Muscle of arm (tissue), 12 donors: ENCODE data around the gene TTL. TPM values are rescaled to one million over a fixed set of nuclear protein-coding genes. Genes with fewer than 3 reads are reported as not detected.
"Not testable (repeated sequence)": the region's sequence is repeated elsewhere in the genome, so short reads cannot be mapped to it uniquely, and the experiment has no call there.

ENCODE experiments used
- DNase-seq: peaks from one replicate; pipeline ENCODE4 v3.0.0-alpha.2; 2013
- polyA plus RNA-seq, 12 donors: library from polyadenylated mRNA; unstranded; fragments of 120-200 nt; gene quantifications; one replicate each; pipeline ENCODE4 v1.2.1, GENCODE V29; 2013; ENCODE audit not compliant: insufficient read length in 12 of 12

TTL gene
- polyA plus RNA-seq, 12 donors, result 26.2 to 46.7 (median 42.0) TPM; not detected in 1

DNA sequence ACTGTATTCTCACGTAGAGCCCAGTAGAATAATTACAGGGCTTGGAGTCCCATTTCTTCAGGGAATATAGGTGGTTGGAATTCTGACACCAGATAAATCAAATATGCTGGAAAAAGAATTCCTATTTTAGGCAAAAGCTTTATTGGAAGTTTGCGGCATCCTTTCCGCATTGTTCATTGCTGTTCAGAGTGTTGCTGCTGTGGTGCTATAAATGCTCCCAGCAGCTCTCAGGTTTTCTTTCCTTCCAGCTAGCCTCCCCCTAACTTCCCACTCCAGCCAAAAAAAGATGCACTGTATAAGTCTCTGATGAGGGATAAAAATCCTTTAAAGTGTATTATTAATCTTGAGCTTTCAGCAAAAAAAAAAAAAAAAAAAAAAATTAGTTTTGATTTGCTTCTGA, 34.8 kb downstream of the TTL start:
- DNase-seq, result no peak

DNA sequence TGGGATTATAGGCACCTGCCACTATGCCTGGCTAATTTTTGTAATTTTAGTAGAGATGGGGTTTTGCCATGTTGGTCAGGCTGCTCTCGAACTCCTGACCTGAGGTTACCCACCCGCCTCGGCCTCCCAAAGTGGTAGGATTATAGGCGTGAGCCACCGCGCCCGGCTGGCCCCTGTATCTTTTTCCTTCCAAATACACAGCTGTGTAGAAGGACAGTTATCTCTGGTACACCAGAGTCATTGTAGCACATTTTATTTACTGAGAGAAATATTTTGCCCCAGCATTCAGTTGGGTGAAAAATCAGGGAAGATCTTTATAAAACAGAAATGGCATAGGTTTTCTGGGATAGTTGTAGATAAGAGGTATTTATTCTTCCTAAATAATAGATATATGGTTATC, 36.9 kb downstream of the TTL start:
- no peak for DNase-seq

- no peak for DNase-seq
Measured at GRCh38 chr2:112519506-112519905, 37.5 kb downstream of the TTL start.

- DNase-seq, result no peak
Measured at GRCh38 chr2:112520234-112520783, 38.4 kb downstream of the TTL start.

DNA sequence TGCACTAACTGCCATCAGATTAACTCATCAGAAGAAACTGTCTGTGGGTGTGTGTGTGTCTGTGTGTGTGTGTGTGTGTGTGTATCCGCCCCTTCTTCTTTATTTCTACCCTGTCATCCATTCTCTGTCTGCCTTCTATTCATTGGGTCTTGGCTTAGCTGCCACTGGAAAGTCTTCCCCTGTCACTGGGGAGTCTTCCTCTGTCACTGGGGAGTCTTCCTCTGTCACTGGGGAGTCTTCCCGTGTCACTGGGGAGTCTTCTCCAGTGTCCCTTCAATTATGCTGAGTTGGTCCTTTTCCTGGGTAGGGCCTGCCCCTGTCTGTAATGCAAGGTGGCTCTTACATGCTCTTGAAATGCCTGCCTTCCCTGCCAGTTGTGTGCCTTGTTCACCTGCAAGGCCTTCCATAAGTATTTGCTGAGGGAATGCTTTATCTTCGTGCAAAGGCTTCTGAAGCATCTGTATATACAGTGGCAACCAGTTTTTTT, 41.4 kb downstream of the TTL start:
- DNase-seq, result no peak

DNA sequence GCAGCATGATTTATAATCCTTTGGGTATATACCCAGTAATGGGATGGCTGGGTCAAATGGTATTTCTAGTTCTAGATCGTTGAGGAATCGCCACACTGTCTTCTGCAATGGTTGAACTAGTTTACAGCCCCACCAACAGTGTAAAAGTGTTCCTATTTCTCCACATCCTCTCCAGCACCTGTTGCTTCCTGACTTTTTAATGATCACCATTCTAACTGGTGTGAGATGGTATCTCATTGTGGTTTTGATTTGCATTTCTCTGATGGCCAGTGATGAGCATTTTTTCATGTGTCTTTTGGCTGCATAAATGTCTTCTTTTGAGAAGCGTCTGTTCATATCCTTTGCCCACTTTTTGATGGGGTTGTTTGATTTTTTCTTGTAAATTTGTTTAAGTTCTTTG, 42.3 kb downstream of the TTL start:
- DNase-seq, result not testable (repeated sequence)

DNA sequence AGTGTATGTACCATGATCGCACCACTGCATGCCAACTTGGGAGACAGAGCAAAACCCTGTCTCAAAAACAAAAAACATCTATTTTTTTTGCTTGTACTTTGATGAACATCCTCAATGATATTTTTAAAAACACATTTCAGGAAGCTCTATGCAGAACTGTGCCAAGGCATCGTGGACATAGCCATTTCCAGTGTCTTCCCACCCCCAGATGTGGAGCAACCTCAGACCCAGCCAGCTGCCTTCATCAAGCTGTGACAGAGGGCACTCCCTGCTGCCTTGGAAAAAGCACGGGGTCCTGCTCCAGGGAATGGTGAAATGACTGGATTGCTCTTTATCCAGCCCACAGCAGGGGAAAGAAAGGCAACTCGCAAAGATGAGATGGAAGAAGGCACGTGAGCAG, 46.6 kb downstream of the TTL start:
- no peak for DNase-seq

DNA sequence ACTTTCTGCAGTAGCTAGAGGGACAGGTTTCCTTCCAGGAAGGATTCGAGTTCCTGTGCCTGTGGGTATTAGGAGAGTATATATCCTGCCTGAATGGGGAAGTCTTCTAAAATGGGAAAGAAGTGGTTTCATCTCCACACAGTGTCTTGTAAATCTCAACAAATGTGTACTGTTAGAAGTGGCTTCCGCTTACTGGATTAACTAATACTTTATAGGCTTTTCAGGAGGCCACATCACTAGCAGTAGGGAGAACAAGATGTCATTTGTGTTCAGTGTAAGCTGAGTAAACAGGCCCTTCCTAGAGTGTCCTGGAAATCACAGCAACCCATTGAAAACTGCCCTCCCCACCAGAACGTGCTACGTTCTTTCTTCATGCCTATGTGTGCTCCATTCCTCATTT, 47.8 kb downstream of the TTL start:
- DNase-seq, result no peak

GRCh38 chr2:112530728-112531127, 48.8 kb downstream of the TTL start:
- DNase-seq, result no peak

DNA sequence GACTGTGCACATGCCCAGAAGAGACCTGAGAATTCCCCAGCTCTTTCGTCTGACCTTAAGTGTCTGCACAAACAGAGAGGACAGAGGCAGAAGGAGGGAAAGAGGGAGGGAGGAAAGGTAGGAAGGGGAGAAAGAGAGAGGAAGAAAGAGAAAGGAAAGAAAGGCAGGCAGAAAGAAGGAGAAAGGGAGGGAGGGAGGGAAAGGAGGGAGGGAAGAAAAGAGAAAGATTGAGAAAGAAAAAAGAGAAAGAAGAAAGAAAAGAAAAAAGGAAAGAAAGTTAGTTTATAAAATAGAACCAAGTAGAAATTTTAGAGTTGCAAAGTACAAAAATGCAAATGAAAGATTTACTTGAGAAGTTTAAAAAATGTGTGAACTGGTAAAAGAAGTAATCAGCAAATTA, 52.9 kb downstream of the TTL start:
- no peak for DNase-seq

DNA sequence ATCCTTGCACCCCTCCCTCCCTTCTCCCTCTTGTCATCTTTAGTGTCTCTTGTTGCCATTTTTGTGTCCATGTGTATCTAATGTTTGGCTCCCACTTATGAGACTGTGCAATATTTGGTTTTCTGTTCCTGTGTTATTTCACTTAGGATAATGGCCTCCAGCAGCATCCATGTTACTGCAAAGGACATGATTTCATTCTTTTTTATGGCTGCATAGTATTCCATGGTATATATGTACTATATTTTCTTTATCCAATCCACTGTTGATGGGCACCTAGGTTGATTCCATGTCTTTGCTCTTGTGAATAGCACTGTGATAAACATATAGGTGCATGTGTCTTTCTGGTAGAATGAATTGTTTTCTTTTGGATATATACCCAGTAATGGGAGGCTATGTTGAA, 54.7 kb downstream of the TTL start:
- DNase-seq, result not testable (repeated sequence)

GRCh38 chr2:112539306-112539705, 57.4 kb downstream of the TTL start:
- DNase-seq, result no peak

- no peak for DNase-seq
Measured at GRCh38 chr2:112540906-112541305, 59.0 kb downstream of the TTL start.

- DNase-seq, result peak; percentile 88
Measured at GRCh38 chr2:112541315-112542122, 59.6 kb downstream of the TTL start.

- peak; percentile 91 for DNase-seq
Measured at GRCh38 chr2:112542123-112542983, 60.4 kb downstream of the TTL start, which contains the start of gene POLR1B. Gene POLR1B (plus strand): TSS chr2:112542465. CDS start chr2:112542495, 30 bp downstream.

GRCh38 chr2:112542984-112543661, 61.2 kb downstream of the TTL start:
- DNase-seq, result peak; percentile 0

- DNase-seq, result no peak
Measured at GRCh38 chr2:112547333-112547732, 65.4 kb downstream of the TTL start.

DNA sequence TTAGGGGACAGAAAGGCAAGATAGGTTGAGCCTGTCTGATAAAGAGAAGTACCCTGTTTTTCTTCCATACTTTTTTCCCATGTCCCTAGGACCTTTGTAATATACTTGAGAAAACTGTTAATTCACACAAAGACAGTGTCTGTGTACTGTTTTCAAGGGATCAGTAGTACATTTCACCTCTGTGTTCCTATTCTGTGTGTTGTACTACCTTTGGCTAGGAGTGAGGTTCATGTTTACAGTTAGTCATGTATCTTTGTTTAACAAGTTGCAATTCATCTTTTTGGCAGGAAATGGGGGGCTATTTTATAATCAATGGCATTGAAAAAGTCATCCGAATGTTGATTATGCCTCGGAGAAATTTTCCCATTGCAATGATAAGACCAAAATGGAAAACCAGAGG, 67.0 kb downstream of the TTL start:
- DNase-seq, result no peak

DNA sequence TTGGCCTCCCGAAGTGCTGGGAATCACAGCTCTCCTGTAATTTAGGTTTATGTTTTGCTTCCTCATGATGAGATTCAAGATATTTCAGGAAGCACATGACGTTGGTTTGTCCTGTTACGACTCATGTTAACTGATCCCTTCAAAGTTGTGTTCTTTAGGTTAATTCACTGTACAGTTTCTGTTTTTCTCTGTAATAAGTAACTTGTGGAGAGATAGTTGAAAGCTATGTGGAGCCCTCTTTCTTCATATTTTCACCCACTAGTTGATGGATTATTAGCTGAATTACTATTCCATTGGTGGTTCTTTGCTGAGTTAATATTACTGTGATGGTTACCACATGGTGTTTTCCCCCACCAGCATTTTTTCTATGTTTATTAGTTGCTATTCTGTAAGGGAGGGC, 84.1 kb downstream of the TTL start:
- DNase-seq, result no peak

GRCh38 chr2:112566508-112566907, 84.6 kb downstream of the TTL start:
- not testable (repeated sequence) for DNase-seq

DNA sequence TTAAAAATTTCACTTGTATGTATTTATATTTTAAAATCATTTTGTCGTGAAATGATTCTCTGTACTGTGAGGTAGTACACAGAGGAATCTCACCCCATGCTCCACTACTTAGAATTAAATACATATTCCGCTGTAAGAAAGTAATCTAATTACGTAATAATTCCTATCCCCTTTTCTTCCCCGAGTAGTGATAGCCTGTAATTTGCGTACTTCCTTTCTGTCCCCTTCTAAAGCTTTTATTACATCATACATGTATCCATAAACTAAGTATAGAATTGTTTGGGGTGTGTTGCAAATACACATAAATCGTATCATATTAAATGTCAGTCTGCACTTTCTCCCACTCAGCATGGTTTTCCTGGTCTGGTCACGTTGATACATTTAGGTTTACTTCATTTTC, 90.0 kb downstream of the TTL start:
- DNase-seq, result no peak

GRCh38 chr2:112577756-112578155, 95.8 kb downstream of the TTL start:
- DNase-seq, result no peak
